SU-DHL-6 (cell line): Measurements from ENCODE around the gene CCNG1.

ENCODE experiments used
- H2AFZ ChIP-seq: fragments of 200-600 bp; sonication (generic); 2 replicates; pipeline ENCODE4 v1.6.1; 2014; ENCODE audit warnings: low read depth, mild to moderate bottlenecking, moderate library complexity, mixed read lengths, antibody characterized with exemption, low read length; ENCODE audit not compliant: severe bottlenecking
- H3F3A ChIP-seq: fragments of 200-600 bp; shearing (Covaris generic); 2 replicates; pipeline ENCODE4 v1.6.0; 2016; ENCODE audit warnings: antibody characterized with exemption, mild to moderate bottlenecking; ENCODE audit not compliant: insufficient read depth
- H3K27ac ChIP-seq: fragments of 200-600 bp; sonication (generic); 2 replicates; pipeline ENCODE4 v1.5.1; 2016; ENCODE audit warnings: low read depth, mild to moderate bottlenecking, low read length, moderate library complexity, mixed read lengths
- H3K27me3 ChIP-seq: fragments of 200-600 bp; sonication (generic), shearing (Covaris generic); 2 replicates; pipeline ENCODE4 v1.6.0; 2014; ENCODE audit warnings: mild to moderate bottlenecking, low read length
- H3K36me3 ChIP-seq: fragments of 200-600 bp; sonication (generic); 2 replicates; pipeline ENCODE4 v1.6.1; 2014; ENCODE audit warnings: mild to moderate bottlenecking, low read length, mixed read lengths
- H3K4me2 ChIP-seq: fragments of 300-600, 200-600 bp; shearing (Covaris generic), sonication (generic); 2 replicates; pipeline ENCODE4 v1.6.0; 2014; ENCODE audit warnings: low read length, low read depth, mild to moderate bottlenecking; ENCODE audit not compliant: poor library complexity, severe bottlenecking
- H3K4me3 ChIP-seq: fragments of 200-600 bp; sonication (generic); 2 replicates; pipeline ENCODE4 v1.5.1; 2014; ENCODE audit warnings: antibody characterized with exemption, low read length, mild to moderate bottlenecking, mixed read lengths; ENCODE audit not compliant: insufficient read depth, poor library complexity, severe bottlenecking
- H3K79me2 ChIP-seq: fragments of 200-600 bp; sonication (generic); 2 replicates; pipeline ENCODE4 v1.6.1; 2014; ENCODE audit warnings: mild to moderate bottlenecking, low read length, moderate library complexity; ENCODE audit not compliant: insufficient read depth
- H3K9ac ChIP-seq: fragments of 200-600 bp; sonication (generic); 2 replicates; pipeline ENCODE4 v1.7.0; 2014; ENCODE audit warnings: mild to moderate bottlenecking, low read length
- H3K9me2 ChIP-seq: fragments of 200-600 bp; sonication (generic); replicated peaks from 2 replicates; pipeline ENCODE4 v1.6.1; 2014; ENCODE audit warnings: low read length; ENCODE audit not compliant: insufficient read depth
- H3K9me3 ChIP-seq: fragments of 200-600 bp; sonication (generic); 2 replicates; pipeline ENCODE4 v1.6.1; 2014; ENCODE audit warnings: low read length, mixed read lengths; ENCODE audit not compliant: insufficient read depth
- H4K20me1 ChIP-seq: fragments of 200-600 bp; sonication (generic); 2 replicates; pipeline ENCODE4 v1.6.1; 2014; ENCODE audit warnings: low read depth, mild to moderate bottlenecking, antibody characterized with exemption, low read length, moderate library complexity, mixed read lengths
- EZH2phosphoT487 ChIP-seq: fragments of 200-600 bp; sonication (generic), shearing (Covaris generic); conservative IDR thresholded peaks from 2 replicates; pipeline ENCODE4 v1.6.1; 2018; ENCODE audit warnings: mild to moderate bottlenecking, antibody characterized with exemption, low read length, moderate library complexity, mixed read lengths
- TF ChIP-seq, protein P1 (sequence below): fragments of 200-600 bp; sonication (generic); IDR thresholded peaks from one replicate; pipeline ENCODE4 v1.5.1; 2017; ENCODE audit warnings: antibody characterized with exemption, mild to moderate bottlenecking, low read length, moderate library complexity; ENCODE audit not compliant: insufficient read depth, poor library complexity, severe bottlenecking

Gene CCNG1

DNA sequence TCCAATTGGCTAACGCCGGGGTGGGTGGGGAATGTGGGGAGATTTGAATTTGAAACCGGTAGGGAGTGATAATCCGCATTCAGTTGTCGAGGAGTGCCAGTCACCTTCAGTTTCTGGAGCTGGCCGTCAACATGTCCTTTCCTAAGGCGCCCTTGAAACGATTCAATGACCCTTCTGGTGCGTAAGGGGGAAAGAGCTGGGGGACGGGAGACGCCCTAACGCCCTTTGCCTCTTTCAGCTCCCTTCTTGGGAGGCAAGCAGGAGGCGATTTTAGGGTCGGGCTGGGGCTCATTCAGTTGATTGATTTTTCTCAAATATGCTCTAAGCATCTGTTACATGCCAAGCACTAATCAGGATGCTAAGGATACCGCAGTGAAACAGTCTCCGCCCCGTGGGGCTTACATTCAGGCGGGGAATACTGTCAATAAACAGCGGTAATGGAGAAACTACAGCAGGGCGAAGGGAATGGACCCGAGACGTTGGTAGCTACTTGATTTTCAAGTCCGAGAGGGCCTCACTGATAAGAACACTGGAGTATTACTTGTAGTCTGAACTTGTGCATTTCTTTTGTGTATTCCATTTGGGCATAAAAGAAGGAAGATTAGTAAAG lies 23.3 kb downstream of the CCNG1 start, which contains the start of gene HMMR:
Gene HMMR, plus strand, starts transcription at position 71 of the 610 bp plus-strand sequence. Its CDS starts 61 bp downstream, at position 132.
- H3K36me3 ChIP-seq: peaks cover 11% of the 10 kb centered on the region; the same call in 1 of the 2 replicates
- H2AFZ ChIP-seq: peak within 1 kb of the TSS; percentile 73
- H3K9ac ChIP-seq: peak within 1 kb of the TSS; percentile 94

DNA sequence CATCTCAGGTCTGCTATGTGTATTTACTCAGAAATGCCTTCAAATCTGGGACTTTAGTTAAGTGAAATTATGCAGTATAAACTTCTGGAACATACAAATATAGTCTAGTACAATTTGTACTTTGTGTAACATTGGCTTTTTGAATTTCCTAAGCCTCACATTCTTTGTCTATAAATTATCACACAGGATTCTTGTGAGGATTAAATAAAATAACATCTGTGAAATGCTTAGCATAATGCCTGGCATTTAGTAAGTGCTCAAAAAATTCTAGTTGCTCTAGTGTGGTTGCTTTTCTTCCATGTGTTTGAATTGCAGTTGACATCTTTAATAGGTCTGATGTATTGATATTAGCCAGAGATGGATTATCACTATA lies 25.7 kb downstream of the CCNG1 start:
- H3K4me2 ChIP-seq: peak overlapping the region; percentile 93
- peak overlapping the region; percentile 94 for H3K9ac ChIP-seq
- peaks cover 28% of the 10 kb centered on the region for H3F3A ChIP-seq
- TF ChIP-seq, protein P1, sequence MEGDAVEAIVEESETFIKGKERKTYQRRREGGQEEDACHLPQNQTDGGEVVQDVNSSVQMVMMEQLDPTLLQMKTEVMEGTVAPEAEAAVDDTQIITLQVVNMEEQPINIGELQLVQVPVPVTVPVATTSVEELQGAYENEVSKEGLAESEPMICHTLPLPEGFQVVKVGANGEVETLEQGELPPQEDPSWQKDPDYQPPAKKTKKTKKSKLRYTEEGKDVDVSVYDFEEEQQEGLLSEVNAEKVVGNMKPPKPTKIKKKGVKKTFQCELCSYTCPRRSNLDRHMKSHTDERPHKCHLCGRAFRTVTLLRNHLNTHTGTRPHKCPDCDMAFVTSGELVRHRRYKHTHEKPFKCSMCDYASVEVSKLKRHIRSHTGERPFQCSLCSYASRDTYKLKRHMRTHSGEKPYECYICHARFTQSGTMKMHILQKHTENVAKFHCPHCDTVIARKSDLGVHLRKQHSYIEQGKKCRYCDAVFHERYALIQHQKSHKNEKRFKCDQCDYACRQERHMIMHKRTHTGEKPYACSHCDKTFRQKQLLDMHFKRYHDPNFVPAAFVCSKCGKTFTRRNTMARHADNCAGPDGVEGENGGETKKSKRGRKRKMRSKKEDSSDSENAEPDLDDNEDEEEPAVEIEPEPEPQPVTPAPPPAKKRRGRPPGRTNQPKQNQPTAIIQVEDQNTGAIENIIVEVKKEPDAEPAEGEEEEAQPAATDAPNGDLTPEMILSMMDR: no peak
- TF ChIP-seq EZH2phosphoT487: no peak
- no peaks in the 10 kb centered on the region for H3K9me3 ChIP-seq
- no peak overlapping the region for H2AFZ ChIP-seq
- H3K9me2 ChIP-seq: no peaks in the 10 kb centered on the region
- no peaks in the 10 kb centered on the region for H4K20me1 ChIP-seq
- H3K79me2 ChIP-seq: peaks cover 59% of the 10 kb centered on the region
- peak overlapping the region; percentile 51 for H3K4me3 ChIP-seq
- H3K36me3 ChIP-seq: peaks cover 12% of the 10 kb centered on the region
- H3K27ac ChIP-seq: peak overlapping the region; percentile 93
- no peaks in the 10 kb centered on the region for H3K27me3 ChIP-seq

More for the DNA sequence above, 23.3 kb downstream of the CCNG1 start, which contains the start of gene HMMR:
- Histone ChIP-seq H3K27me3 (no peaks in the 10 kb centered on the region), H3K79me2 (peaks cover 80% of the 10 kb centered on the region), H3K4me3 (peak within 1 kb of the TSS; percentile 96), H4K20me1 (no peaks in the 10 kb centered on the region), H3F3A (peaks cover 34% of the 10 kb centered on the region), H3K9me3 (no peaks in the 10 kb centered on the region), H3K9me2 (no peaks in the 10 kb centered on the region), H3K27ac (peak within 1 kb of the TSS; percentile 93), H3K4me2 (peak within 1 kb of the TSS; percentile 97)
- TF ChIP-seq, protein P1: no peak
- no peak for TF ChIP-seq EZH2phosphoT487

DNA sequence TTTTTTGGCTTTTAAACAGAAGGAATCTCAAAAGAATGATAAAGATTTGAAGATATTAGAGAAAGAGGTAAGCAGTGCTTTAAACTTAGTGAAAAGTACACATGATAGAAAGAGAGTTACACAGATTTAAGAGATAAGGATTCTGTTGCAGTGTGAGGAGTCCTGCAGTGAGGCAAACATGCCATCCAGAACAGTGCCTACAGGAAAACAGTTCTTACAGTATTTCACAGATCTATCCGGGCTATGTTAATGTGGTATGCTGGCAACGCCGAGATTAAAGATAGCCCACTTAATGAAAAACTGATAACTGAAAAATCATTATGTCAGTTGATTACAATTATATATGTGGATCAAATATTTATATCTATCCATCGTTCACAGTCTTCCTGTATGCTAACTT lies 30.3 kb downstream of the CCNG1 start:
- no peaks in the 10 kb centered on the region for H3K27me3 ChIP-seq
- H3K9ac ChIP-seq: no peak overlapping the region
- H2AFZ ChIP-seq: no peak overlapping the region
- no peak overlapping the region for H3K4me2 ChIP-seq
- no peaks in the 10 kb centered on the region for H4K20me1 ChIP-seq
- no peak overlapping the region for H3K27ac ChIP-seq
- peaks cover 21% of the 10 kb centered on the region for H3K79me2 ChIP-seq
- no peak for TF ChIP-seq EZH2phosphoT487
- TF ChIP-seq, protein P1: no peak
- peaks cover 9% of the 10 kb centered on the region; the same call in 1 of the 2 replicates for H3F3A ChIP-seq
- H3K9me3 ChIP-seq: no peaks in the 10 kb centered on the region
- peaks cover 34% of the 10 kb centered on the region for H3K36me3 ChIP-seq
- no peak overlapping the region for H3K4me3 ChIP-seq
- no peaks in the 10 kb centered on the region for H3K9me2 ChIP-seq
